HG02610 (cell line): ENCODE results near the gene LARGE1.
A peak's percentile ranks its signal among the peaks of the same experiment; 100 is the strongest.

Experiments
- ATAC-seq: cut with Tn5 transposase; IDR thresholded peaks from one replicate; pipeline ENCODE4 v1.9.1; 2021; ENCODE audit warnings: mild to moderate bottlenecking, moderate library complexity; ENCODE audit not compliant: unreplicated experiment

LARGE1 gene

DNA sequence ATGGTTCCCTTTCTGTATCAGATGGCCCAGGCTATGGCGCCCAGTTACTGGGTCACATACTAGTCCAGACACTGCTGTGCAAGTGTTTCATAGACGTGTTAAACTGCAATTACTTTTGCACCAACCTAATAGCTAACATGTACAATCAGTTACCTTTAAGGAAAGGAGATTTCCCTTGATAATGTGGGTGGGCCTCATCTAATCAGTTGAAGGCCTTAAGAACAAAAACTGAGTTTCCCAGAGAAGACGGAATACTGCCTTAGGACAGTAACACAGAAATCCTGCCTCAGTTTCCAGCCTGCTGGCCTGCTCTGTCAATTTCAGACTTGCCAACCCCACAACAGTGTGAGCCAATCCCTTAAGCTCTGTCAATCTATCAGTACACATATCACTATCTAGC lies 632.2 kb downstream of the LARGE1 start:
- no peak for ATAC-seq

DNA sequence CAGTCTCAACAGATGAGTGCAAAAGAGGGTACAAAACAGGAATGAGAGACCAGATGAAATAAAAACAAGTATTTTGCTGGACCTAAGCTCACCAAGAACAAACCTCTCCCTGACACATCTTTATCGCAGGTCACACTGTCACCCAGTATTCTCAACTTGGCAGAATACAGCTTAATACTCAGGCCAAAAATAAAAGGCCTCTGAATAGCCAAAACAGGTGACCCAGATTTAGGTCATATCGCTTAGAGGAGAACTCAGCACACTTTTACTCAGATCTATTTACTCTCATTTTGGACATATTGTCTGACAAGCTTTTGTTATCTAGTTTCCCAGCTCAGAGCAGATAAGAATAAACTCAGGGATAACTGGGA lies 645.2 kb downstream of the LARGE1 start:
- no peak for ATAC-seq

DNA sequence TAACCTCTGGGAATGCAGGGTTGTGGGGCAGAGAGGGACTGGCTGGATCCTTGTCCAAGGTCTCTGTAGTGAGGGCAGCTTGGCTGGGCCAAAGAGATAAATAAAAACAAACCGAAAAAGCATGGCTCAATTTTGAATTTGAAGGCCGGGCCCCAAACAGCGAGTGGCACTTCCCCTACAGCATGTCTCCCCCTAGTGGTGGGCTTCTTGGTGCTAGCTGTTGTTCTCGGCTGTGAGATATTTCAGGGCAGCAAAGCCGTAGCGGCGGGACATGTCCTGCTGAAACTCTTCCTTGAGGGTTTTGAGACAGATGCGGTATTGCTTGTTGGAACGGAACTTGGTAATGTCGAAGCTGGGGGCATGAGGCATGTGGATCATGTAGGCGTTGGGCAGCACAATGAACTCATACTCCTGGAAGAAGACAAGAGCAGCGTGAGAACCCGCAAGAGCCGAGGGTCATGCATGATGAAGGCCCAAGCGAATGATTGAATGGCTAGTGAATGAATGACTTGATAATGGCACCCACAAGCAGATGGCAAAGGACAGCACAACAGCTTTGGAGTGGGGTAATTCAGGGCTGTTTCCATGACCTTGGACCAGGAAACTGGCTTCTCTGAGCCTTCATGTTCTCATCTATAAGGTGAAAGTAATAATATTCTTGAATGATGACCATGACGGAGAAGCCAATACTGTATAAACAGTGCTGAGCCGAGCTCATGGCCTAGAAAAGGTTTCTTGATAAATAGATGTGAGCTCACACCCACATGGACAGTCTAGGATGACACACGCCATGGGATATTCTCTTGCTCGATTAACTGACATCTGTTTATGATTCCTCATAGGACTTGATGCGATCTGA lies 645.8 kb downstream of the LARGE1 start:
- ATAC-seq: no peak

DNA sequence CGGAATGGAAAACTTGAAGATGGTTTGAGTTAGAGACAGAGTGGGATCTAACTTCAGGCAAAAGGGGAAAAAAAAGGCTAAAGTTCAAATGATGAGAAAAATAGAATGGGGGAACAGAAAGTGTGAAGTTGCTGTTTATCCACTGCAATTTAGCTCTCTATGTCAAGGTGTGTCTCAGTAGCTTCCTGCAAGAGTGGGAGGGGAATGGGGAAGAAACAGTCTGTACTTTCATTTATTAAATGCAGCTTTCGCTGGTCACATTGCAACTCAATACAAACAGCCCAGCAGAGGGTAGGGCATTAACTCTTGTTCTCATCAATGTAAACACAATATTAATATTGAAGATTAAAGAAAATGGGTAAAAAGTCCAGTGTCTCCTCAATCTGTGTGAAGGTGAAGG lies 647.4 kb downstream of the LARGE1 start:
- no peak for ATAC-seq

DNA sequence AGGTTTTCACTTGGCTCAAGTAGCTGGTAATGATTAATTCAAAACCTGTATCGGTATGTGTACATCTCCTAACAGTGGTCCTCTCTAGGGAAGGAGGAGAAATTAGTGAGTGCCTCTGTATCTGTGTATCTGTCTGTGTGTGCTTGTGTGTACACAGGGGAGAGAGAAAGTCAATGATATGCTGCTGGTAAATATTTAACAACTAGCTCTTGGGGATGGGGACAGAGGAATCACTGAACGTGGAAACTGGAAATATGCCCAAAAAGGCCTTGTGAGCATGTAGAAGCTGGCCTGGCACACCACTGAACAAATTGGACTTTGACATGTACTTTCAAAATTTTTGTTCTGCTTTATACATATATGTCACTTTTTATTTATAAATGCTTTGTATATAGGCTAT lies 648.1 kb downstream of the LARGE1 start:
- ATAC-seq: peak; percentile 15

DNA sequence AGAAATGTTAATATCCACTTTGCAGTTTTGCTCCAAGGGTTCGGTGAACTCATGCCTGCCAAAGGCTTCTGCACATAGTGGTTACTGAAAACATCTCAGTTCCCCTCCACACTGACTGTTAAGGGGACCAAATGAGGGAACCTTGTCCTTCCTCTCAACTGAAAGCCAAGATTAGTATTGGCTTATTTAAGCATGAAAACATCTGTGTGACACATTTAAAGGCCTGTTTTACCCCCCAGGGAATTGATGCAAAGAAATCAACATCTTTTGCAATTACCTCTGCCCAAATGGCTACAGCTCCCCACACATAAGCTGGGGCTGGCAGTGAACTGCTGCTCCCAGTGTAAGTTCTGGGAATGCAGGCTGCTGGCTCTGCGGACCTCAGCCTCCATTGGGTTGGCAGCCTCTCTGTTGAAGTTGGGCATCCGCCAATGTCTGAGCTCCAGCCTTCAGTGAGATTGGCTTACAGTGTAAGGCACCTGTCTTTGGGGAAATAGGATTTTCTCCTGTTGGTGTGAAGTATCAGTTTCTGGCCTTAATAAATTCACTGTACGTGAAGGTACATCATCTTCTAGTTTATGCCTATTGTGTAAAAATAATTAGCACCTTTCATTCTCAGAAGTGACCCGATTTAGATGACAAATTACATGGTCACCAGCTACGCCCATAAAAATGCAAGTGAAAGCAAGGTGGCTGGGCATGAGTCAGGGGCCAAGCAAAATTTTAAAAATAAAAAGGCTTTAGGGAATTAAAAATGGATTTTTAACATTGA lies 648.7 kb downstream of the LARGE1 start:
- peak; percentile 78 for ATAC-seq

DNA sequence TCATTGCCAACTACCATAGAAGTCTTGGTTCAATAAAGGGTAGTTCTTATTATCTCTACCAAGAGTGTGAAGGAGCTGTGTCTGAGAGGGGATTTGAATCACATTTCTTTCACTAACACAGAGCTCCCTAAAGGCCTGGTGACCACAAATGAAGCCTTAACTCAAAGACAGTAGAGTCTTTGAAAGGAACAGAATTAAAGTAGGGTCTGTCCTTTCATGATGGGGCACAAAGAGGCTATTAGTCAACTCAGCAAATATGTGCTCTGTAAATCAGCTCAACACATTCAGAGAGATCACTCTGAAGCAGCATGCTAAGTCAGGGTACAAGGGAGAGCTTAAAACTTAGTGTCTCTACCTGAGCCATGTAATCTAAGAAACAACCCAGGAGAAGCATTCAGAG lies 649.7 kb downstream of the LARGE1 start:
- no peak for ATAC-seq

DNA sequence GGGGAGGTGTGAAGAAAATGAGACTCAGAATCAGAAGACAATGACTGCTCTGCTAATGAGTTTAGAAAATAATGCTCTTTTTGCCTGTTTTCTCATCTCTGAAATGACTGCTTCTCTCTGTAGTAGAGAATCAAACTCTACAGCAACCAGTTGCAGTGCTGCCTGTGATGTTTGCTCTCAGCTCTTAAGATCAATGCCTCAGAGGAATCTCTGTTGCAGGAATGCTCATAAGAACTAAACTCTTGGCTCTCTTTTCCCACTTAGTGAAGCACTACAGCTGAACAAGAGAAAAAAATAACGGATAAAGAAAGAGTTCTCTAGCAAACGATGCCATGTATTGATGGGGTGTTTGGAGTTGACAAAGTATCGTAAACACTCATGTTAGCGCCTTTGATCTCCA lies 658.6 kb downstream of the LARGE1 start:
- no peak for ATAC-seq

DNA sequence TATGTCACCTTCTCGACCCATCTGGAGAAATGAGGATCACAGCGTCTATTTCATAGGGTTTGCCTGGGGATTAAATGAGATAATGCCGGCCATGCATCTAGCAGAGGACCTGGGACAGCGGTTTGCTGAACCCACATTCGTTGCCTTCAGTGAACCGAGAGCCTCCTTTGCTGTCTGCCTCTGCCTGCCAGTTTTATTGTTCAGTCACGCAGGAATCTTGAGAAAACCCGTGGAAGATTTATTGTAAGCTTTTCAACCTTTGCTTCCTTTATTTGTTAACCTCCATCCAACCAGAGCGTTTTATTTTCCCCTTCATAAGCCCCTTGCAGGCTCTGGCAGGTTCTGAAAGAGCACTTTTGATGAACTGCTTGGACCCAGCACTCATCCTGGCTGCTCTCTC lies 659.8 kb downstream of the LARGE1 start:
- no peak for ATAC-seq

DNA sequence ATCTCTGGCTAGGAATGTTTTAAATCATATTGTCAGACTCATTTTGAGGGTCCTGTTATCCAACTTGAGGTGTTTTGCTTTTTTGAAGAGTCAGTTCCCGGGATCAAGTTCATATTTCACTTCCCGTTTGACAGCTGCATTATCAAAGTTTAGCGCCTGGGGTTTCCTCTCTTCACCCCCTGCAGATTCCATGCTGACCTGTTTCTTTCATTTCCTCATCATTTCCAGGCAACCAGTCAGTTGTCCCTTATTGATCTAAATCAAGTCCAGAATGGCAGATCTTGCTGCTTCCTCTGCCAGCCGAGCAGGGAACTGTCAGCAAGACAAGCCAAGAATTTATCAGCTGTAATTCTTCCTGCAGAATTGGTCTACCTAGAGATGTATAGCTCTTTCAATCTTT lies 664.5 kb downstream of the LARGE1 start:
- ATAC-seq: no peak

DNA sequence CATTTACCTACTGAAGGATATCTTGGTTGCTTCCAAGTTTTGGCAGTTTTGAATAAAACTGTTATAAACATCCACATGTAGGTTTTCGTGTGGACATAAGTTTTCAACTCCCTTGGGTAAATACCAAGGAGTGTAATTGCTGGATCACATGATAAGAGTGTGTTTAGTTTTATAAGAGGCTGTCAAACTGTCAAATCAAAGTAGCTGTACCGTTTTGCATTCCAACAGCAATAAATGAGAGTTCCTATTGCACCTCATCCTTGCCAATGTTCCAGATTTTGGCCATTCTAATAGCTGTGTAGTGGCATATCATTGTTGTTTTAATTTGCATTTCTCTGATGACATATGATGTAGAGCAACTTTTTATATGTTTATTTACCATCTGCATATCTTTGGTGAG lies 671.3 kb downstream of the LARGE1 start:
- no peak for ATAC-seq

DNA sequence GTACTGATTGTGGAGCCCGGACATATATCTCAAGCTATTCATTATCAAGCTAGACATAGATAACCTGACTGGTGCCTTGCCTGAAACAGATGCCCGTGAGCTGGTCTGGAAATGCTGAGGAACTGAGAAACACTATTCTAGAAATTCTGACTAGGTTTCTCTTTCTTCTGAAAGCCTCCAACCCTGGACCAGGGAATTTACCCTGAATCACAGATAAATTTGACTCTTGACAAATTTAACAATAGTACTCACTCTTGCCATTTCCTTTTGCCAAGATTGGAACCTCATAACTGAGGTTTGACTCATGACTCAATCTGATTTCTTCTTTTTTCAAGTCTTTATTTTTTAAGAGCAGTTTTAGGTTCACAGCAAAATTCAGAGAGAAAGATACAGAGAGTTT lies 672.5 kb downstream of the LARGE1 start:
- peak; percentile 75 for ATAC-seq

DNA sequence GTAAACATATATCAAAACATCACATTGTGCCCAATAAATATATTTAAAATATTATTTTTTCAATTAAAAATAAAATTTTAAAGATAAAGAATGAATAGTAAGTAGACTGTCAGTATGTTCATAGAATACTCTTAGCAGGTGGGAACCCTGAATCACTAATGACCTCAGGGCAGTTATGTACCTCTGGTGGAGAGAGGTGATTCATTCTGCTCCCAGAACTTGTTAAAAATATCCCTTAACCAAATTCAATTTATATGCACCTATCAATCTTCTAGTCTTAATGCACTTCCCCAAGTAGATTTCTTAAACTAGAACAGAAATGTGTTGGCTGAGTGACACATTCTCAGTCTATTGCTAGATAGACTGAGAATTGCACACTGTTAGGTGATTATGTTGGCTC lies 678.2 kb downstream of the LARGE1 start:
- ATAC-seq: no peak

DNA sequence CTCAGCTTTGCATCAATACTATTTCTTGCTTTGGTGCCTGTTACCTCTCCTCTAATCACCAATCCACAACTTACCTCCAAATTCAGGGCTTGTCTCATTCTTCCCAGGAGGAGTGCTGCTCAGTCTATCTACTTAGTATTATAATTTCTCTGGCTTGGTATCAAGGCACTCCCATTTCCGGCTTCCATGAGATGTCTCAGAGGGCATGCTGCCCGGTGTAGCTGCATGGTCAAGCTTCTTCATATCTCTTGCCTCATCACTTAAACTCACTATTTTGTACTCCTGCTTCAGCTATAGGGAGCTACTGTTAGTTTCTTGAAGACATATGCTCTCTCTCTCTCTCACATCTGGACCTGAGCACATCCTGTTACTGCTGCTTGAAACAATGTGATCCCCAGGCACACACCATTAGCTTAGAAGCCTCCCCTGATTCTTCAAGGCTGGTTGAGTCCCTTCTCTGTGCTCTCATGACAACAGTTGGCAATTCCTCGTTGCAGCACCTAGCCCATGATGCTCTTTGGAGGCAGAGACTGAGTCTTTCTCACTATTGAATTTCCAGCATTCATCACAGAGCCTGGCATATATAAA lies 679.3 kb downstream of the LARGE1 start:
- no peak for ATAC-seq

DNA sequence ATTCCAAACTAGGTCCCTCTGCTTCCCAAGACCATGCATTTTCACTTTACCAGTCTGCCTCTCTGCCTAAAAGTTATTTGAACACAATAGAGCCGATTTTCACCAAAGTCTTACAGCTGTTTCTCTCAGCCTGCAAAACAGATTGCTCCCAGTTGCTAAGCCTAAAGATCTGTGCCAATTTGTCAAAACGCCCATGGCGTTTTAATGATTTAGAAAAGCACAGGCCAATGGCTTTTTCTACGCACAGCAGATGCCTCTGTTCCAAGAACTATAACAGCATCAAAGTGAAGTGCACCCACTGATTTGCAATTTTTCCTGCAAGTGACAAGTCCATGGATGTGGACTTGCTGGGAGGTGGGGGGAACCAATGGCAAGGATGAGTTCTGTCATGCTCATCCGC lies 688.2 kb downstream of the LARGE1 start:
- ATAC-seq: no peak

DNA sequence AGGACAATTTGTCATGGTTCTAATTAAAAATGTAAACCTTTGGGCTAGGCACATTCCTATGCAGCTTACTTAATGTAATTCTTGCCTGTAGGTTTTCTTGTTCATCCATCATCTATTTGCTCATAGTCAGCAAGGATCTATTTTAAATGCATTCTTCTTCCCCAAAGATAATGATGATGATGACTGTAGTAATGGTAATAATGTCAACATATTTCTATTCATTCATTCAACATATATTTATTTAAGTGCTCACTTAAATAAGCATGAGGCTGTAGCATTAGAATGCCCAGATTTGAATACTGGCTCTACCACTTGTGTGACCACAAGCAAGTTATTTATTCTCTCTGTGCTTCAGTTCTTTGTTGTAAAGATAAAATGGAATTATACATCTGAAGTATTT lies 692.5 kb downstream of the LARGE1 start:
- ATAC-seq: no peak

DNA sequence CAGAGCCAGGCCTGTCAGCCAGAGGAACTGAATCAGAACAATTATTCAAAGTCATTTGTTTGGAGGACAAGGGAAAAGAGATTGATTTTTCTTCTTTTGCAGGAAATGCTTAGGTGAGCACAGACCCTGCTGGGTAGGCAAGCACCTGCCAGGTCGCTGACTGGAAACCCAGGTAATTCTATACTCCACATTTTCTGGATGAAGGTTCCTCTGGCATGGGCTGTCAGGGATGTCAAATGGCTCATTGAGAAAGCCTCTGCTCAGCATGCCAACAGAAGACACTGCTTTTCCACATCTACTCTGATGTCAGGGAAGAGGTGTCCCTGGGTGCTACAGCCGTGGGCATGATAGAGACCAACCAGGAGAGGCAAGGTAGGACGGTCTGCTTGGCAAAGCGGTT lies 695.4 kb downstream of the LARGE1 start:
- no peak for ATAC-seq
